PC-3 (cell line): ENCODE results near the gene TMEFF2.

ENCODE experiments used
- CTCF ChIP-seq: fragments of 300-600 bp; sonication (generic); conservative IDR thresholded peaks from 2 replicates; pipeline ENCODE4 v1.5.1; 2017; ENCODE audit warnings: antibody characterized with exemption, low read depth, mild to moderate bottlenecking, low read length
- EZH2 ChIP-seq: fragments of 300-600 bp; sonication (generic); IDR thresholded peaks from one replicate; pipeline ENCODE4 v1.6.1; 2017; ENCODE audit warnings: antibody characterized with exemption, mild to moderate bottlenecking, low read length; ENCODE audit not compliant: unreplicated experiment
- EZH2phosphoT487 ChIP-seq: fragments of 300-600 bp; sonication (generic); IDR thresholded peaks from 2 replicates; pipeline ENCODE4 v1.6.1; 2018; ENCODE audit warnings: mild to moderate bottlenecking, antibody characterized with exemption, low read length, borderline replicate concordance

- no peak for TF ChIP-seq CTCF
- no peak for TF ChIP-seq EZH2phosphoT487
- no peak for TF ChIP-seq EZH2
These were observed 107.3 kb downstream of the TMEFF2 start for GRCh38 chr2:192087398-192087958.
